Epithelial cell of esophagus (primary cell): ENCODE measurements around the gene SYCP2.

Experiments used
- DNase-seq: peaks from one replicate; pipeline ENCODE4 v3.0.0; 2010; ENCODE audit warnings: low read depth
- H3K4me3 ChIP-seq: 2 replicates; pipeline ENCODE4 v1.5.1; 2011; ENCODE audit warnings: mild to moderate bottlenecking, low read length, control low read depth
- TF ChIP-seq, protein P1 (sequence below): IDR thresholded peaks from 2 replicates; pipeline ENCODE4 v1.5.1; 2011; ENCODE audit warnings: low read depth, mild to moderate bottlenecking, low read length, control low read depth, inconsistent platforms; ENCODE audit not compliant: insufficient read depth; ENCODE audit errors: missing control alignments

Gene SYCP2

DNA sequence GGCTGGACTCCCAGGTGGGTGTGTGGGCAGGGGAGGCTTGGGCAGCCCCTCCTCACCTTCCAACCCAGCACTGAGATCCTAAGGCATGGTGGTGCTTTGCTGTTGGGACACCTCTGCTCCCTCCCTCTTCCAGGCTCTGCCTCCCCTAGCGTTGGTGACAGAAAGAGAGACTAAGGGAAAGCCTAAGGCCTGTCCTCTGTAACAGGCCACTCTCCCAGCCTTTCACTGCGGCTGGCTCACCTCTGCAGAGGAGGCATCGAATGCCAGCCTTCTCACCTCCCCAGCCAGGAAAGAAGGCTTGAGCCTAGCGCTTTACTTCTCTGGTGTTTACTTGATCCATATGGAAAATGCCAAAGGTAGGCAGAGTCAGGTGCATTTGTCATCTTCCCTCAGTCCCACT is 21.3 kb upstream of the SYCP2 start:
- no peak for DNase-seq
- H3K4me3 ChIP-seq = no peak overlapping the region
- TF ChIP-seq, protein P1, sequence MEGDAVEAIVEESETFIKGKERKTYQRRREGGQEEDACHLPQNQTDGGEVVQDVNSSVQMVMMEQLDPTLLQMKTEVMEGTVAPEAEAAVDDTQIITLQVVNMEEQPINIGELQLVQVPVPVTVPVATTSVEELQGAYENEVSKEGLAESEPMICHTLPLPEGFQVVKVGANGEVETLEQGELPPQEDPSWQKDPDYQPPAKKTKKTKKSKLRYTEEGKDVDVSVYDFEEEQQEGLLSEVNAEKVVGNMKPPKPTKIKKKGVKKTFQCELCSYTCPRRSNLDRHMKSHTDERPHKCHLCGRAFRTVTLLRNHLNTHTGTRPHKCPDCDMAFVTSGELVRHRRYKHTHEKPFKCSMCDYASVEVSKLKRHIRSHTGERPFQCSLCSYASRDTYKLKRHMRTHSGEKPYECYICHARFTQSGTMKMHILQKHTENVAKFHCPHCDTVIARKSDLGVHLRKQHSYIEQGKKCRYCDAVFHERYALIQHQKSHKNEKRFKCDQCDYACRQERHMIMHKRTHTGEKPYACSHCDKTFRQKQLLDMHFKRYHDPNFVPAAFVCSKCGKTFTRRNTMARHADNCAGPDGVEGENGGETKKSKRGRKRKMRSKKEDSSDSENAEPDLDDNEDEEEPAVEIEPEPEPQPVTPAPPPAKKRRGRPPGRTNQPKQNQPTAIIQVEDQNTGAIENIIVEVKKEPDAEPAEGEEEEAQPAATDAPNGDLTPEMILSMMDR = no peak

DNA sequence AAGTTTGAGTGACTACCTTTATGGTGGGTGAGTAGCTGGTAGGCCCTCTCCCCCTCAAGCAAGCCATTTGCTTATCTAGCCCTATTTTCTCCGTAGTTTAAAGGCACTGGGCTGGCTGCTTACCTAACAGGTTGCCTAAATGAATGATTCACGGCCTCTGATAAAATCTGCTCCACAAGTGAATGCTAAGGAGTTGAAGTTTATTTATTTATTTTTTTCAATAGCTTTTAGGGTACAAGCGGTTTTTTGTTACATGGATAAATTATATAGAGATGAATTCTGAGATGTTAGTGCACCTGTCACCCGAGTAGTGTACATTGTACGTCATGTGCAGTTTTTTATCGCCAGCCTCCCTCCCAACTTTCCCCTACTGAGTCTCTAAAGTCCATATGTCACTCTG is 16.5 kb upstream of the SYCP2 start:
- TF ChIP-seq, protein P1 = no peak
- no peak for DNase-seq
- no peak overlapping the region for H3K4me3 ChIP-seq

DNA sequence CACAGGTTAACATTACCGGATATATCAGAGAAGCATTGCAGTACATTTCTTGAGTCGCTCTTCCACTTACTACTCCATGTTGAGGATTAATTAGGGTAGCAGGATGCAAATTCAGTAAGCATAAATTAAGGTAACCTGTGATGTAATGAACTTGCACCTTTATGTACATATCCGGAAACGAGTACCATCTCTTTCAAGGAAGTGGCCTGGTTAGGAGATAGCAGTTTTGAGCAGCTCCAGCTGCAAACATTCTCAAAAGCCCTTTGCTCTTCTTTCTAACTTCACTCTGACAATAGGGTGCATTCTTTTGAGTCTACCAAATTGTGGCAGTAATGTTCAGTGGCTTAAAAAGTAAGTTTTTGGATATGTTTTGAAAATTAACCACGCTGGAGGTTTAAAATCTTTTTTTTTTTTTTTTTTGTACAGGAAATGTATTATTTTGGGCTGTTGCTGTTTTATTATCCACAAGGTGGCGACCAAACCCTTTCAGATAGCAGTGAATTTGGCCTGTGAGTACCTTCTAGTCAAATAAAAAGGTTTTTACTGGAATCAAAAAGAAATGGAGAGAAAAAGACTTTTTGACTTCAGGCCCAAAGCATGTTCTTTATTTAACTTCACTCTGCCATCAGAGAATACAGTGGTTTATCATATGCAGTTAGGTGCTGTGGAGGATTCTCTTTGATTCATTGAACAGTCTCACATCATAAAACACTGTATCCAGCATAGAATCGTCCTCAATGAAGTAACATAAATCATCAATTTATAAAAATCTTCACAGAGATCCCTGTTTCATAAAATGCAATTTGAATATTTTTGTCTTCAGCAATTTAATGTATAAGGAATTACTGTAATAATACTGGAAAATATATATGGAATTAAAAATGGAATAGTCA is 15.6 kb upstream of the SYCP2 start:
- H3K4me3 ChIP-seq = no peak overlapping the region
- DNase-seq = peak; percentile 72
- TF ChIP-seq, protein P1 = peak; percentile 72

DNA sequence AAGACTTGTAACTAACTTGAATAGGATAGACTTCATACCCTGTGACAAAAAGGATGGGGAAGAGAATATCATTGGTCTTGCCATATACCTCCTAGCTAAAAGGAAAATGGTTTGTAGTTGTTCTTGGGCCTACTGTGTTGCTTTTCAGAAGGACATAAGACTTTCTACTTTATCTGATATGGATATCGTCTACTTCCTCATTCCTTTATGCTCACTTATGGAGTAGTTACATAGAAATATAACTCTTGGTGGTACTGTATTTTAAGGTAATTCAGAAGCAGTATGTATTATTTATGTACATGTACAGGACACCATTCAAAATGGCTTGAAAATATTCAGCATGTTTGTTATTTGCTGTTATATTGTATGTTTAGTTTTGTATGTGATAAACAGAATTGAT is 14.8 kb upstream of the SYCP2 start:
- no peak overlapping the region for H3K4me3 ChIP-seq
- TF ChIP-seq, protein P1 = no peak
- no peak for DNase-seq

DNA sequence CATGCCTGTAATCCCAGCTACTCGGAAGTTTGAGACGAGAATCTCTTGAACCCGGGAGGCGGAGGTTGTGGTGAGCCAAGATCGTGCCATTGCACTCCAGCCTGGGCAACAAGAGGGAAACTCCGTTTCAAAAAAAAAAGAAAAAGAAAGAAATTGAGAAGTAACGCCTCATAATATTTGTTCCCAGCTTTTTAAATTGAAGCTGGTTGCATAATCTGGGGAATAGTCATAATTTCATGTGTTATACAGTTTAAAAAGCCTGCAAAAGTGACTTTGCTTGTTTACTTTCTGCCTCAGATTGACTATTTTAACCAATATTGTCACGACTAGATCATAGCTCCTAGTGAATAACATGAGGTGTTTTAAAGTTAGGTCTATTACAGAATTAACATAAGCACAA is 13.9 kb upstream of the SYCP2 start:
- no peak for DNase-seq
- H3K4me3 ChIP-seq = no peak overlapping the region
- TF ChIP-seq, protein P1 = no peak

DNA sequence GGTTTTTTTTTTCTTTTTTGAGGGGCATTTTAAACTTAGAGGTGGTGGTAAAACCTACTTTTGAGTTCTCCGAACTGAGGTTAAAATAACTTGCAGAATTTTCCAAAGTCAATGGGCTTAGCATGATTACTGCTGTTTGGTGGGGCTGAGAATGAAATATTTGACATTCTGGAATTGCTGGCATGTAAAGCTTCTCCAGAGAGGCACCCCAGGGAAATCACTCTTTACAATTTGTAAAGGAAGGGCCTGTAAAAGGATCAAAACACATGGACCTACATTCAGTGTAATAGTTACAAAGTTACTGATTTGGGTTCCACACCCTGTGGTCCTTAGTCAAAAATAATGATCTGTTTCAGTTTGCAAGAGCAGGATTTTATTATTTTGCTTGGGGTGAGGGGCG is 12.3 kb upstream of the SYCP2 start:
- no peak for DNase-seq
- H3K4me3 ChIP-seq = no peak overlapping the region
- TF ChIP-seq, protein P1 = no peak

DNA sequence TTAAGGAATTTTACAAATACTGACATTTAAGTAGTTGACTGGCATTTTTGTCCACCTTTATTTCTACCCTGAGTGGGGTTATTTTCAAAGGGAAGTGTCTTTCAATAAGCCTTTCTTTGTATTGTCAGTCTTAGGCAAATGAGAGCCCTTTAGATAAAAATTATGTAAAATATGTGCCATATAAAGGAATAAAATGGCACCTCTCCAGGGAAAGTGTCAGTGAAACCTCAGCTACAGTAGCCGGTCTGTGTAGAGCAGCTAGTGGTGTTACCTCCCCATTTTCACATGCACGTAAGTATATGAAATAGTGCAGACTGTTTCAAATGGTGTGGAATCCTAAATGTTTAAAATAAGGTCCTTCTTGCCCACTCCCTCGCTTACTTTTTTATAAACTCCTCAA is 11.7 kb upstream of the SYCP2 start:
- DNase-seq = no peak
- H3K4me3 ChIP-seq = no peak overlapping the region
- TF ChIP-seq, protein P1 = no peak
